A549 treated with RU486 at 1 μM for 4 hours (cell line): ENCODE results near the gene C2orf72. TPM values are rescaled to one million over a fixed set of nuclear protein-coding genes. Genes with fewer than 3 reads are reported as not detected.

Experiments
- total RNA-seq: library from RNA; stranded (reverse); fragments of 200-300 nt; extraction: Qiagen RNA extraction; gene quantifications from 5 replicates; pipeline ENCODE4 v1.2.3, GENCODE V29; 2022; ENCODE audit warnings: low read depth

The C2orf72 gene
- 5.6 to 9.3 TPM (median 5.6 TPM) in 5 replicates for total RNA-seq

DNA sequence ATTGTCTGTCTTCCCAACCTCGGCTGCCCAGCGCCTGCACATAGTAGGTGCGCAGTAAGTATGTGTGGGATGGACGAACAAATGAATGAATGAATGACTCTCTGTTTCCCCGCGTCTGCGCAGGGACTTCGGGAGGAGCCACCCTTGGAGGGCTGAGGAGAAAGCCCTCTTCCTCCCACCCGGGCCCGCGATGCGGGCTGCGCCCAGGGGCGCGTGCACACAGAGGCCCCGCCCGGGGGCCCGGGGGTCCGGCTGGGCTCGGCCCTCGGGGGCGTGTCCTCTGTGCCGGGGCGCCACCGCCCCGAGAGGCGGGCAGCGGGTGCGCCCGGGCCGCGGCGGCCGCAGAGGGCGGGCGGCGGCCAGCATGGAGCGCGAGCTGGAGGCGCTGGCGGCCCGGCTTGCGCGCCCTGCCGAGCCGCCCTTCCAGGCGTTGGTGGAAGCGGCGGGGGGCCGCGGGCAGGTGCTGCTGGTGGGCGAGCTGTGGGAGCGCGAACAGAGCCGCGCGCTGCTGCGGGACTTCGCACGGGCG is at the start of gene C2orf72:
TSS of gene C2orf72 (plus strand) at position 322 of the 529 bp plus-strand sequence. CDS start at position 365, 43 bp downstream.

DNA sequence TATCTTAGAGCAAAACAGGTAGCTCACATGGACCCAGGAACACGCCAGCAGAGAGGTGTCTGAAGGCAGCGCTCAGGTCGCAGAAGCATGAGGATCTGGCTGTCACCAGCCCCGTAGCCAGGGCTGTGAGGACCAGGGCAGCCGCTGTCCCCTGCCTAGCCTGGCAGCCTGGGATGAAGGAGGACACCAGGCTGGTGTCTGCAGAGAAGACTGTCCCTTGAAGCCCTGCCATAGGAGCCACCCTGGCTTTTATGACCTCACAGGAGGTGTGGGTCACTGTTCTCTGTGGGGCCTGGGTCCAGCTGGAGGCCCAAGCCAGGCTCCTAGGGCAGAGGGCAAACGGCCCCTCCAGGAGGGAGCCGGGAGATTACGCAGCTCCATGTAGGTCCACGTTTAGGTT is 41.5 kb upstream of the C2orf72 start, which contains the start of gene SPATA3:
TSS of gene SPATA3 (plus strand) at position 301 of the 400 bp plus-strand sequence. CDS start 113 bp downstream, outside the sequence.

DNA sequence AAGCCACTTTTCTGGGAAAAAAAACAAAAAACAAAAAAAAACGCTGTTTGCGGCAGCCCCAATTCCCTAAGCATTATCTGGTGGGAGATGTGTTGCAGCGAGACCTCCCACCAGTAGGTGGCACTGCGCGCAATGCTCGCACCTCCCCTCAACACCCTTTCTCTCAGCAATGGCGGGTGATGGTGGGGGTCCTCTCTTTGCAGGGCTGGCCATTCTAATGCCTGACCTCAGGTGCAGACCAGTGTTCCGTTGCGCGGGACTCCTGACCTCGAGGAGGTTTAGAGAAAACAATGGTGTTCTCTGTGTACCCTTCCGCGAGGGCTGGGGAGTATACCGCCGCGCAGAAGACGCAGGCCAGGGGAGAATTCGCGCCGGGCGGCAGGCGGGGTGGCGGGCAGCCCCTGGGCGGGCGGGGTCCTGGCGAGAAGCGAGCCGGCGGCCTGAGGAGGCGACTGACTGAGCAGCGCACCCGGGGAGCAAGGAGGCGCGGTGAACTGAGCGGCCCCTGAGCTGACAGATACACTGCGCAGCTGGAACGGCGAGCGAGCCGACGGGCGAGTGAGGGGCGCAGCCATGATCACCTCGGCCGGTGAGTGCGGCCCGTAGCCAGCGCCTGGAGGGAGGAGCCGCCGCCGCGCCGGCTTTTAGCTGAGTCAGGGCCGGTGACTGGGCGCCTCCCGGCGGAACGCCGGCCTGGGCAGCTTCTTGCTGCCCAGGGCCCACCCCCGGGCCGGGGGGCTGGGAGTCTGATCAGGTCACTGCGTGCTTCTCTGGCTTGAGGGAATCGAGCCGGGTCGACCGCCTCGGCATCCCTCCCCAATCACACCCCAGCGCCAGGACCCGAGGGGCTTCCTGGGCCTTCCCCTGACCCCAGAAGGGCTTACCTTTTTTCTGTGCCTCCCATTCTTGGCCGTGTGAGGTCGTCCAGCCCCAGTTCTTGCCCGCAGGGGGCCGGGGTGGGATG is 19.4 kb downstream of the C2orf72 start, which contains the start of gene PSMD1:
TSS of gene PSMD1 (plus strand) at position 415 of the 964 bp plus-strand sequence. CDS start at position 574, 159 bp downstream.

Other genes starting within 250 kb of the C2orf72 start
- 65.1 to 81.6 TPM (median 78.0 TPM) in 5 replicates for gene ITM2C, start 172.6 kb upstream of the C2orf72 start, total RNA-seq
- gene GPR55, start 112.3 kb upstream of the C2orf72 start, total RNA-seq: not detected in 5 replicates
- not detected in 5 replicates for gene SPATA3, start 41.4 kb upstream of the C2orf72 start, total RNA-seq
- 111 to 140 TPM (median 117 TPM) in 5 replicates for gene PSMD1, start 19.3 kb downstream of the C2orf72 start, total RNA-seq
- 0.06 to 0.11 TPM (median 0.06 TPM) in 3 of 5 replicates, not detected in the others for gene HTR2B, start 87.5 kb downstream of the C2orf72 start, total RNA-seq
- 13.3 to 16.7 TPM (median 15.8 TPM) in 5 replicates for gene ARMC9, start 161.1 kb downstream of the C2orf72 start, total RNA-seq